Amygdala (tissue), 56 donors: ENCODE results near the gene H1-8.
A peak's percentile ranks its signal among the peaks of the same experiment; 100 is the strongest.
"Not testable (repeated sequence)": the region's sequence is repeated elsewhere in the genome, so short reads cannot be mapped to it uniquely, and the experiment has no call there.

Experiments used
- DNase-seq, 56 donors: peaks; one replicate each; lab custom pipeline; 2025; lab: John Stamatoyannopoulos, UW

Gene H1-8

GRCh38 chr3:129514563-129514962, 28.4 kb upstream of the H1-8 start:
- no peak for DNase-seq

- DNase-seq = not testable (repeated sequence)
Measured at GRCh38 chr3:129515108-129515820, 27.7 kb upstream of the H1-8 start.

GRCh38 chr3:129515821-129516432, 27.0 kb upstream of the H1-8 start:
- not testable (repeated sequence) for DNase-seq

GRCh38 chr3:129517516-129517915, 25.5 kb upstream of the H1-8 start:
- no peak for DNase-seq

- DNase-seq = peak in 4 of 56 donors; percentile 12 to 17 (median 14)
Measured at GRCh38 chr3:129518038-129518561, 24.9 kb upstream of the H1-8 start.

GRCh38 chr3:129518581-129518980, 24.4 kb upstream of the H1-8 start:
- no peak for DNase-seq

GRCh38 chr3:129519449-129519848, 23.5 kb upstream of the H1-8 start:
- no peak for DNase-seq

- peak in 1 of 56 donors; percentile 8 for DNase-seq
Measured at GRCh38 chr3:129519896-129520715, 22.9 kb upstream of the H1-8 start.

- DNase-seq = no peak
Measured at GRCh38 chr3:129520960-129521359, 22.0 kb upstream of the H1-8 start.

GRCh38 chr3:129521611-129522010, 21.4 kb upstream of the H1-8 start:
- DNase-seq = no peak

- DNase-seq = no peak
Measured at GRCh38 chr3:129522953-129523352, 20.0 kb upstream of the H1-8 start.

GRCh38 chr3:129524081-129524480, 18.9 kb upstream of the H1-8 start:
- no peak for DNase-seq

- DNase-seq = no peak
Measured at GRCh38 chr3:129525341-129525968, 17.5 kb upstream of the H1-8 start.

- peak in 1 of 56 donors; percentile 8 for DNase-seq
Measured at GRCh38 chr3:129526121-129526900, 16.7 kb upstream of the H1-8 start.

- DNase-seq = no peak
Measured at GRCh38 chr3:129527262-129527661, 15.7 kb upstream of the H1-8 start.

GRCh38 chr3:129528589-129529100, 14.3 kb upstream of the H1-8 start, which contains the start of gene RHO:
TSS of gene RHO (plus strand) at chr3:129528639. CDS start at chr3:129528734, 95 bp downstream.
- DNase-seq = no peak

- DNase-seq = no peak
Measured at GRCh38 chr3:129529436-129530210, 13.4 kb upstream of the H1-8 start.

- DNase-seq = no peak
Measured at GRCh38 chr3:129530251-129530791, 12.7 kb upstream of the H1-8 start.
